ENCODE data around the gene GRIN2C.

GRIN2C gene

GRCh38 chr17:74856112-74856511 lies 3.6 kb downstream of the GRIN2C start:
- H3K27me3 ChIP-seq (ENCODE audit: control insufficient read depth in 1 of 2, insufficient read depth in 2 of 2, low read length in 2 of 2), result peaks cover 64 to 69% of the 10 kb centered on the region in 2 donors
- peaks cover 0 to 12% of the 10 kb centered on the region in 2 donors for H3K4me1 ChIP-seq (ENCODE audit: control insufficient read depth in 1 of 2, insufficient read depth in 2 of 2, low read length in 2 of 2)

GRCh38 chr17:74855323-74855722 lies 4.4 kb downstream of the GRIN2C start:
- no peak overlapping the region for H3K4me3 ChIP-seq (ENCODE audit: low read depth in 1 of 2, low read length in 2 of 2)
- peaks cover 0 to 4% of the 10 kb centered on the region in 2 donors for H3K4me1 ChIP-seq (ENCODE audit: control insufficient read depth in 1 of 2, insufficient read depth in 2 of 2, low read length in 2 of 2)
- H3K36me3 ChIP-seq (ENCODE audit: control insufficient read depth in 1 of 2, insufficient read depth in 2 of 2, low read length in 2 of 2), result no peaks in the 10 kb centered on the region
- no peak overlapping the region for H3K9ac ChIP-seq (ENCODE audit: low read depth in 1 of 2, low read length in 2 of 2)
- peaks cover 63 to 69% of the 10 kb centered on the region in 2 donors for H3K27me3 ChIP-seq (ENCODE audit: control insufficient read depth in 1 of 2, insufficient read depth in 2 of 2, low read length in 2 of 2)
- no peak overlapping the region for H3K27ac ChIP-seq (ENCODE audit: low read depth, low read length)
- no peaks in the 10 kb centered on the region for H3K9me3 ChIP-seq (ENCODE audit: control insufficient read depth in 1 of 2, low read length in 2 of 2)

More at GRCh38 chr17:74856112-74856511, 3.6 kb downstream of the GRIN2C start:
- Histone ChIP-seq H3K9ac (ENCODE audit: low read depth in 1 of 2, low read length in 2 of 2) (no peak overlapping the region), H3K4me3 (ENCODE audit: low read depth in 1 of 2, low read length in 2 of 2) (no peak overlapping the region), H3K36me3 (ENCODE audit: control insufficient read depth in 1 of 2, insufficient read depth in 2 of 2, low read length in 2 of 2) (no peaks in the 10 kb centered on the region), H3K27ac (ENCODE audit: low read depth, low read length) (no peak overlapping the region), H3K9me3 (ENCODE audit: control insufficient read depth in 1 of 2, low read length in 2 of 2) (no peaks in the 10 kb centered on the region)

DNA sequence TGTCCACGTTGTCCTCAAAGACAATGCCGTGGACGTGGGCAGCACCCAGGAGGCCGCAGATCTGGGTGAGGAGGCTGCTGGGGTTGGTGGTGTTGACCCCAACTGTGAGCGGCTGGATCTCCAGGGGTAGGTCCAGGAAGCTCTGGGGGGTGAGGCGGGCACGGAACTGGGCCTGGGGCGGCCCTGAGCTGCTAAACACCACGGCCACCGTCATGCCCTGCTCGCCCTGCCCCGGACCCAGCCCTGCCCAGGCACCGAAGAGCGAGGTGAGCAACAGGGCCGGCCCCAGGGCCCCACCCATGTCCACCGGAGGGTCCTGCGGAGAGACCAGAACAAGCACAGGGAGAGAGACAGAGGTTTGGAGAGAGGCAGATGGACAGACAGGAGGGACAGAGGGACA lies 4.9 kb downstream of the GRIN2C start:
- Histone ChIP-seq H3K27ac (ENCODE audit: low read depth, low read length) (no peak overlapping the region), H3K27me3 (ENCODE audit: control insufficient read depth in 1 of 2, insufficient read depth in 2 of 2, low read length in 2 of 2) (peaks cover 61 to 65% of the 10 kb centered on the region in 2 donors), H3K36me3 (ENCODE audit: control insufficient read depth in 1 of 2, insufficient read depth in 2 of 2, low read length in 2 of 2) (no peaks in the 10 kb centered on the region), H3K4me1 (ENCODE audit: control insufficient read depth in 1 of 2, insufficient read depth in 2 of 2, low read length in 2 of 2) (no peaks in the 10 kb centered on the region), H3K9me3 (ENCODE audit: control insufficient read depth in 1 of 2, low read length in 2 of 2) (no peaks in the 10 kb centered on the region), H3K9ac (ENCODE audit: low read depth in 1 of 2, low read length in 2 of 2) (no peak overlapping the region), H3K4me3 (ENCODE audit: low read depth in 1 of 2, low read length in 2 of 2) (no peak overlapping the region)

DNA sequence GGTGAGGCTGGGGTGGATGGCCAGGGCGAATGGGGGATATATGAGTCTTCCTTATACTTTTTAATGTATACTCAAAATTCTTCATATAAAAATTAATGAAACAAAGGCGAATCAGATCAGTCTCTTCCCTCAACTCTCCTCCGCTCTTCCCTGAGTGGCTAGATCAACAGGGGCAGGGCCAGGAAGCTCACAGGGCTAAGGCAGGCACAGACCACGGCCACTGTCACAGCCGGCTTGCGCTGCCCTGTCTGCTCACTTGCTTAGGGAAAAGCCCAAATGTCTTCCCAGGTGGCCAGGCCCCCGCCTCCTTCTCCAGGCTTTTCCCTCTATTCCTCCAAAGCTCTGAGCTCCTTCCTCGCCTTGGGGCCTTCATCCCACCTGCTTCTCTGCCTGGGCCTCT lies 6.0 kb downstream of the GRIN2C start:
- H3K9me3 ChIP-seq (ENCODE audit: control insufficient read depth in 1 of 2, low read length in 2 of 2), result no peaks in the 10 kb centered on the region
- H3K9ac ChIP-seq (ENCODE audit: low read depth in 1 of 2, low read length in 2 of 2), result no peak overlapping the region
- no peak overlapping the region for H3K27ac ChIP-seq (ENCODE audit: low read depth, low read length)
- no peaks in the 10 kb centered on the region for H3K36me3 ChIP-seq (ENCODE audit: control insufficient read depth in 1 of 2, insufficient read depth in 2 of 2, low read length in 2 of 2)
- no peak overlapping the region for H3K4me3 ChIP-seq (ENCODE audit: low read depth in 1 of 2, low read length in 2 of 2)
- H3K4me1 ChIP-seq (ENCODE audit: control insufficient read depth in 1 of 2, insufficient read depth in 2 of 2, low read length in 2 of 2), result no peaks in the 10 kb centered on the region
- peaks cover 52 to 62% of the 10 kb centered on the region in 2 donors for H3K27me3 ChIP-seq (ENCODE audit: control insufficient read depth in 1 of 2, insufficient read depth in 2 of 2, low read length in 2 of 2)

GRCh38 chr17:74853048-74853397 lies 6.7 kb downstream of the GRIN2C start:
- Histone ChIP-seq H3K9me3 (ENCODE audit: control insufficient read depth in 1 of 2, low read length in 2 of 2) (no peaks in the 10 kb centered on the region), H3K9ac (ENCODE audit: low read depth in 1 of 2, low read length in 2 of 2) (no peak overlapping the region), H3K4me3 (ENCODE audit: low read depth in 1 of 2, low read length in 2 of 2) (peak overlapping the region in 1 of 2 donors; percentile 16), H3K27ac (ENCODE audit: low read depth, low read length) (no peak overlapping the region), H3K4me1 (ENCODE audit: control insufficient read depth in 1 of 2, insufficient read depth in 2 of 2, low read length in 2 of 2) (no peaks in the 10 kb centered on the region), H3K27me3 (ENCODE audit: control insufficient read depth in 1 of 2, insufficient read depth in 2 of 2, low read length in 2 of 2) (peaks cover 49 to 60% of the 10 kb centered on the region in 2 donors), H3K36me3 (ENCODE audit: control insufficient read depth in 1 of 2, insufficient read depth in 2 of 2, low read length in 2 of 2) (no peaks in the 10 kb centered on the region)

DNA sequence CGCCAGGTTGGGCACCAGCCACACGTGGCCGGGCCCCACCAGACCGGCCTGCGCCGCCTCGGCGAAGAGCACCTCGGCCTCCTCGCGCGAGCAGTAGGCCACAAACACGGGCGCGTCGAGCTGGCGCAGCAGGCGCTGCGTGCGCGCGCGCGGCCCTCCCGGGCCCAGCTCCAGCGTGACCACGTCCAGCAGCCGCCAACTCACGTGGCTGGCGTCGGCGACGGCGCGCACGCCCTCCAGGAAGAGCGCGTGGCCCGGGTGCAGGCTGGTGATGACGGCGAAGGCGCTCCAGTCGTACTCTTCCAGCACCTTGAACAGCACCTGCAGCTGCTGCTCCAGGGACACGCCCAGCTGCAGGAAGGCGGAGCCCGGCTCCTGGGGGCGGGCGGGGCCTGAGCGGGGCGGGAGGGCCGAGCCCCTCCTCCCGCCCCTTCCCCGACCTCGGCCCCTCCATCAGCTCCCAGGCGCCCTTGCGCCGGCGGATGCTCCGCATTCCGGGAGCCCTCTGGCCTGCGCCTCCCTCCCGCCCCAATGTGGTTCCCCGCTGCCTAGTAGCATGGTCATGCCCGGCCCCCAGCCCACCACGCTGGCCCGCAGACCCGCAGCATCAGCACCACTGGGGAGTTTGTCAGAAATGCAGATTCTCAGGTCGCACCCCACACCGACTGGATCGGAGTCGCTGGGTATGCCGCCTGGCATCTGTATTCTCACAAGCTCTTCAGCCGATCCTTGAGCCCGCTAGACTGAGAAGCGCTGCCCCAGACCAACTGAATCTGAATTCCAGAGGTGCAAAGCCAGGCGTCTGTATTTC lies 7.2 kb downstream of the GRIN2C start:
- no peaks in the 10 kb centered on the region for H3K36me3 ChIP-seq (ENCODE audit: control insufficient read depth in 1 of 2, insufficient read depth in 2 of 2, low read length in 2 of 2)
- H3K4me1 ChIP-seq (ENCODE audit: control insufficient read depth in 1 of 2, insufficient read depth in 2 of 2, low read length in 2 of 2), result no peaks in the 10 kb centered on the region
- no peaks in the 10 kb centered on the region for H3K9me3 ChIP-seq (ENCODE audit: control insufficient read depth in 1 of 2, low read length in 2 of 2)
- H3K9ac ChIP-seq (ENCODE audit: low read depth in 1 of 2, low read length in 2 of 2), result no peak overlapping the region
- H3K27ac ChIP-seq (ENCODE audit: low read depth, low read length), result no peak overlapping the region
- H3K27me3 ChIP-seq (ENCODE audit: control insufficient read depth in 1 of 2, insufficient read depth in 2 of 2, low read length in 2 of 2), result peaks cover 46 to 57% of the 10 kb centered on the region in 2 donors
- peak overlapping the region in 1 of 2 donors; percentile 16 for H3K4me3 ChIP-seq (ENCODE audit: low read depth in 1 of 2, low read length in 2 of 2)

DNA sequence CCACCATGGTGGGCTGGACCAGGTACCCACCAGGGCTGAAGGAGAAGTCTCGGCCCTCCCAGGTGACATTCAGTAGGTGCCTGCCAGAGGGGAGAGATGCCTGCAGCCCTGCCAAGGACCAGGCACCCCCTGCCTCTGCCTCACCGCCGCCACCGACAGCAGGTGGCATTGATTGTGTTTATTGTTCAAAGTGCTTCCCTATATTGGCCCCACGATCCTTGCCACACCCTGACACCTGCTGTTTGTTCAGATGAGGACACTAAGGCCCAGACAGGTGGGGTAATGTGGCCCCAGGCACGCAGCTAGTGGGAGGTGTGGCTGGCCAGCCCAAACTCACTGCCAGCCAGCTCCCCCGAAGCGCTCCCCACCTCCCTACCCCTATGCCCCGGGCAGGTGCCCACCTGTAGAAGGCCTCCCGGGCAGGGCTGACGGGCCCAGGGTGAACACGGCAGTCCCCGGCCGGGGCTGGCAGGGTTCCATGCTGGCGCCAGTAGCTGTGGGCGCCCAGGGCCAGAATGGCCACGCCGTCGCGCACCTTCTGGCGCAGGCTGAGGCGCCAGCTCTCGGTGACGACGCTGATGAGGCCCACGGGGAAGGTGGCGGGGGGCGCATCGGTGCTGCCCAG lies 8.0 kb downstream of the GRIN2C start:
- H3K4me3 ChIP-seq (ENCODE audit: low read depth in 1 of 2, low read length in 2 of 2), result no peak overlapping the region

DNA sequence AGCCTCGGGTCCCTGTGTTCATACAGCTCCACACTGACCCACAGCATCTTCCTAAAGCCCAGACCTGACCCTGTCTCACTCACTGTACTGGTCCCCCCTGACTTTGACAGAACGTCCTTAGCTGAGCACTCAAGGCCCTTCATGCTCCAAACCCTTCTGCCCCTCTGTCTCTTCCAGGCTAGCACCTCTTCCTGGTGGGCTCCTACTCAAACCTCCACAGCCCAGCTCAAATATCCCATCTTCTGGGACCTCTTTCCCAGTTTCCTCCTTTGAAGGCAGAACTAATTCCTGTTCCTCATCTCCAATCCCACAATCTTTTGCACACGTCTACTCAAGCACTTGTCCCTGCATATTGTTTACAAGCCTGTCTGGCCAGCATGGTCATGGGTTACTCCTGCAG lies 8.8 kb downstream of the GRIN2C start:
- Histone ChIP-seq H3K27ac (ENCODE audit: low read depth, low read length) (no peak overlapping the region), H3K4me3 (ENCODE audit: low read depth in 1 of 2, low read length in 2 of 2) (no peak overlapping the region), H3K36me3 (ENCODE audit: control insufficient read depth in 1 of 2, insufficient read depth in 2 of 2, low read length in 2 of 2) (no peaks in the 10 kb centered on the region), H3K9me3 (ENCODE audit: control insufficient read depth in 1 of 2, low read length in 2 of 2) (no peaks in the 10 kb centered on the region), H3K4me1 (ENCODE audit: control insufficient read depth in 1 of 2, insufficient read depth in 2 of 2, low read length in 2 of 2) (no peaks in the 10 kb centered on the region), H3K9ac (ENCODE audit: low read depth in 1 of 2, low read length in 2 of 2) (no peak overlapping the region), H3K27me3 (ENCODE audit: control insufficient read depth in 1 of 2, insufficient read depth in 2 of 2, low read length in 2 of 2) (peaks cover 39 to 50% of the 10 kb centered on the region in 2 donors)

More for the DNA sequence above, 8.0 kb downstream of the GRIN2C start:
- H3K9me3 ChIP-seq (ENCODE audit: control insufficient read depth in 1 of 2, low read length in 2 of 2), result no peaks in the 10 kb centered on the region
- no peaks in the 10 kb centered on the region for H3K36me3 ChIP-seq (ENCODE audit: control insufficient read depth in 1 of 2, insufficient read depth in 2 of 2, low read length in 2 of 2)
- peaks cover 41 to 50% of the 10 kb centered on the region in 2 donors for H3K27me3 ChIP-seq (ENCODE audit: control insufficient read depth in 1 of 2, insufficient read depth in 2 of 2, low read length in 2 of 2)
- no peaks in the 10 kb centered on the region for H3K4me1 ChIP-seq (ENCODE audit: control insufficient read depth in 1 of 2, insufficient read depth in 2 of 2, low read length in 2 of 2)
- H3K9ac ChIP-seq (ENCODE audit: low read depth in 1 of 2, low read length in 2 of 2), result no peak overlapping the region
- H3K27ac ChIP-seq (ENCODE audit: low read depth, low read length), result no peak overlapping the region

DNA sequence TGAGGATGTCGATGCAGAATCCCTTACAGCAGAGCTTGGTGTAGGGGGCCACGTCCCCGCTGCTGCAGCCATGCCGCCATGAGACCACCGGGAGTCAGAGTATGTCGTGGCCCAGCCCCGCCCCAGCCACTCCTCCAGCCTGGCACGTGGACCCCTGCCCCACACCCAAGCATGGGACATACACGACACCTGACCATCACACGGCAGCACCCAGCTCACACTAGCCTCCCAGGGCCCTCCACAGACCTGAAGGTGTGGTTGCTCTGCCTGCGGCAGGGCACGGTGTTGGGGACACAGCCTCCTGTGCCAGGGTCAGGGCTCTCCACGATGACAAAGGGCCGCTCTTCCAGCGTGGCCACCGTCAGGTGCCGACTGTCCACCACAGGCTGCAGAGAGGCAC lies 9.4 kb downstream of the GRIN2C start:
- H3K4me3 ChIP-seq (ENCODE audit: low read depth in 1 of 2, low read length in 2 of 2), result no peak overlapping the region
- H3K4me1 ChIP-seq (ENCODE audit: control insufficient read depth in 1 of 2, insufficient read depth in 2 of 2, low read length in 2 of 2), result no peaks in the 10 kb centered on the region
- peaks cover 34 to 46% of the 10 kb centered on the region in 2 donors for H3K27me3 ChIP-seq (ENCODE audit: control insufficient read depth in 1 of 2, insufficient read depth in 2 of 2, low read length in 2 of 2)
- H3K9ac ChIP-seq (ENCODE audit: low read depth in 1 of 2, low read length in 2 of 2), result no peak overlapping the region
- no peaks in the 10 kb centered on the region for H3K36me3 ChIP-seq (ENCODE audit: control insufficient read depth in 1 of 2, insufficient read depth in 2 of 2, low read length in 2 of 2)
- no peaks in the 10 kb centered on the region for H3K9me3 ChIP-seq (ENCODE audit: control insufficient read depth in 1 of 2, low read length in 2 of 2)
- H3K27ac ChIP-seq (ENCODE audit: low read depth, low read length), result no peak overlapping the region

DNA sequence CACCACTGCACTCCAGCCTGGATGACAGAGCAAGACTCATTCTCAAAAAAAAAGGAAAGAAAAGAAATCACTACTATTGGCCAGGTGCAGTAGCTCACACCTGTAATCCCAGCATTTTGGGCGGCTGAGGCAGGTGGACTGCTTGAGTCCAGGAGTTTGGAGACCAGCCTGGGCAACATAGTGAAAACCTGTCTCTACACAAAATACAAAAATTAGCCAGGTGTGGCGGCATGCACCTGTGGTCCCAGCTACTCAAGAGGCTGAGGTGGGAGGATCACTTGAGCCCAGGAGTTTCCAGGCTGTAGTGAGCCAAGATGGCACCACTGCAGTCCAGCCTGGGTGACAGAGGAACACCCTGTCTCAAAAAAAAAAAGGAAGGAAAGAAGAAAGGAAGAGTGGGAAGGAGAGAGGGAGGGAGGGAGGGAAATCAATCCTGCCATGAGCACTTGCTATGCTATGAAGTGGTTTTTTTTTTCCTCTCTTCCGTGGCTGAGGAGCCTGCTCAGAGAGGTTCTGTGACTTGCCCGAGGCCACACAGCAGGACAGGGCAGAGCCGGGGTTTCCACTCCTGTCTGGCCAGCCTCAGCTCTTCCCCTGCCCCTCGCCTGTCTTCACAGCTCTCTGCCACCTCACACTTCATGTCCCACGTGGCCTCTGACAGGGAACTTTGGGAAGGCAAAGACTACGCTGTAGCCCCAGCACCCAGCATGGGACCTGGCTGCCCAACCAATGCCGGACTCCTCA lies 10.9 kb downstream of the GRIN2C start:
- H3K9me3 ChIP-seq (ENCODE audit: control insufficient read depth in 1 of 2, low read length in 2 of 2), result no peaks in the 10 kb centered on the region
- no peak overlapping the region for H3K4me3 ChIP-seq (ENCODE audit: low read depth in 1 of 2, low read length in 2 of 2)
- H3K9ac ChIP-seq (ENCODE audit: low read depth in 1 of 2, low read length in 2 of 2), result no peak overlapping the region
- H3K27me3 ChIP-seq (ENCODE audit: control insufficient read depth in 1 of 2, insufficient read depth in 2 of 2, low read length in 2 of 2), result peaks cover 29 to 31% of the 10 kb centered on the region in 2 donors
- H3K36me3 ChIP-seq (ENCODE audit: control insufficient read depth in 1 of 2, insufficient read depth in 2 of 2, low read length in 2 of 2), result no peaks in the 10 kb centered on the region
- H3K27ac ChIP-seq (ENCODE audit: low read depth, low read length), result no peak overlapping the region
- H3K4me1 ChIP-seq (ENCODE audit: control insufficient read depth in 1 of 2, insufficient read depth in 2 of 2, low read length in 2 of 2), result no peaks in the 10 kb centered on the region
